ENCODE results near the gene LONP1.

The LONP1 gene

DNA sequence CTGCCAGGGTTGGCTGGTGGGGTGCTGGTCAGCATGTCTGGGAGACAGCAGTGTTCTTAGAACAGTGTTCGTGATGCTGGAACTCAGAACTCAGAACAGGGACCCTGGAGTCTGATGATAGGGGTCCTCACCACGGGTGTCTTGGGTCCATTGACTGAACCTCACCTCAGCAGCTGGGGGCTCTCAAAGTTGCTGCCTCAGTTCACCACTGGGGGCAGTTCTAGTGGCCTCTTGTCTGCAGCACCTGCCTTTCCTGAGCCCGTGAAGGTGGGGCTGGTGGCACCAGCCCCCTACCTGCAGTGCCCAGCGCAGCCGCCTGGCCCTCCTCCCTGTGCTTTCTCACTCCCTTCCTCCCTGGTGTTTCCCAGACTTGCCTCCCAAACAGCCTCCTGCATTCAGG lies 68.6 kb downstream of the LONP1 start:
- Histone ChIP-seq H3K4me1 (ENCODE audit: insufficient read depth, insufficient read length) (no peaks in the 10 kb centered on the region), H3K9ac (ENCODE audit: insufficient read length, low read depth) (no peak overlapping the region), H3K9me3 (ENCODE audit: insufficient read depth, low read length) (no peaks in the 10 kb centered on the region), H3K27me3 (ENCODE audit: insufficient read depth, insufficient read length) (no peaks in the 10 kb centered on the region), H3K4me3 (ENCODE audit: insufficient read length, low read depth) (no peak overlapping the region), H3K36me3 (ENCODE audit: insufficient read depth, insufficient read length, low read length) (peaks cover 92% of the 10 kb centered on the region)
- DNase-seq (ENCODE audit: low read depth, low spot score): no peak
- TF ChIP-seq YY1 (IDR thresholded peaks at IDR 0.05; ENCODE audit: insufficient read depth, insufficient read length) (no peak), ZNF274 (IDR thresholded peaks at IDR 0.05; ENCODE audit: low read depth, low read length) (no peak), SUZ12 (IDR thresholded peaks at IDR 0.05; ENCODE audit: extremely low read depth, insufficient read depth, insufficient read length) (no peak)

DNA sequence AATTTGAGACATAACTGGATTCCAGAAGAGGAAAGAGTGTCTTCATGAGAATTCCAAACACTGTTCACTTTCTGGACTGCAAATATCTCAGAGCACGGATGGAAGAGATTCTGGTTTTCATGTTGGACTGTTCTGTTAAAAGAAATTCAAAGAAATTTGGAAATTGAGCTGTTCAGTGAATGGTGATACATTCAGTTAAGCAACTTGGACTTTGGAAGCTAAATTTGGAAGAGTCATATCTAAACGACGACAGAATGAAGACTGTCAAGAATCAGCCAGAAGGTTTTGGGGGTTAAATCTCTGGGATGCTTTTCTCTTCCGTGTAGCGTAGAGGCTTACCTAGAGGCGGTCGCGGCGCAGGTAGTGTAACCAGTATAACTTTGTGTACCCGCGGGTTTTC lies 71.5 kb downstream of the LONP1 start:
- no peaks in the 10 kb centered on the region for H3K27me3 ChIP-seq (ENCODE audit: insufficient read depth, insufficient read length)
- H3K9ac ChIP-seq (ENCODE audit: insufficient read length, low read depth): no peak overlapping the region
- H3K36me3 ChIP-seq (ENCODE audit: insufficient read depth, insufficient read length, low read length): peaks cover 92% of the 10 kb centered on the region
- no peak for TF ChIP-seq YY1 (IDR thresholded peaks at IDR 0.05; ENCODE audit: insufficient read depth, insufficient read length)
- no peak for TF ChIP-seq SUZ12 (IDR thresholded peaks at IDR 0.05; ENCODE audit: extremely low read depth, insufficient read depth, insufficient read length)
- TF ChIP-seq ZNF274 (IDR thresholded peaks at IDR 0.05; ENCODE audit: low read depth, low read length): no peak
- no peaks in the 10 kb centered on the region for H3K4me1 ChIP-seq (ENCODE audit: insufficient read depth, insufficient read length)
- DNase-seq (ENCODE audit: low read depth, low spot score): no peak
- H3K4me3 ChIP-seq (ENCODE audit: insufficient read length, low read depth): no peak overlapping the region
- H3K9me3 ChIP-seq (ENCODE audit: insufficient read depth, low read length): no peaks in the 10 kb centered on the region

DNA sequence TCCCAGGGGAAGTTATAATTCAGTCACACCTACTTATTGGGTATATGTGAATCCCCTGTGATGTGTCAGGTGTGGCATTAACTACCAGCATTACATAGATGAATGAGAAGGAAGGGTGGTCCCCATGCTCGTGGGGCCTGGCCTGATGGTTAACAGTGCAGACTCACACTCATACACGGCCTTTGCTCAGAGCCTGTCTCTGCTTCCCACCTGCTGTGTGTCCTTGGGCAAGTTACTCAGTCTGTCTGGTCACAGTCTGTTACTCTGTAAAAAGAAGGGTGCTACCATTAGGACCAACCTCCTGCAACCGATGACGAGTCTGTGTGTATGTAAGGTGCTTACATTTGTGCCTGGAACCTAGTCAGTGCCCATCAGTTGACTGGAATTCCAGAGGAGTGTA lies 73.2 kb downstream of the LONP1 start:
- Histone ChIP-seq H3K9me3 (ENCODE audit: insufficient read depth, low read length) (no peaks in the 10 kb centered on the region), H3K4me3 (ENCODE audit: insufficient read length, low read depth) (no peak overlapping the region), H3K36me3 (ENCODE audit: insufficient read depth, insufficient read length, low read length) (peaks cover 92% of the 10 kb centered on the region), H3K9ac (ENCODE audit: insufficient read length, low read depth) (no peak overlapping the region), H3K27me3 (ENCODE audit: insufficient read depth, insufficient read length) (no peaks in the 10 kb centered on the region), H3K4me1 (ENCODE audit: insufficient read depth, insufficient read length) (no peaks in the 10 kb centered on the region)
- TF ChIP-seq YY1 (IDR thresholded peaks at IDR 0.05; ENCODE audit: insufficient read depth, insufficient read length): no peak
- no peak for TF ChIP-seq ZNF274 (IDR thresholded peaks at IDR 0.05; ENCODE audit: low read depth, low read length)
- no peak for TF ChIP-seq SUZ12 (IDR thresholded peaks at IDR 0.05; ENCODE audit: extremely low read depth, insufficient read depth, insufficient read length)
- DNase-seq (ENCODE audit: low read depth, low spot score): no peak

DNA sequence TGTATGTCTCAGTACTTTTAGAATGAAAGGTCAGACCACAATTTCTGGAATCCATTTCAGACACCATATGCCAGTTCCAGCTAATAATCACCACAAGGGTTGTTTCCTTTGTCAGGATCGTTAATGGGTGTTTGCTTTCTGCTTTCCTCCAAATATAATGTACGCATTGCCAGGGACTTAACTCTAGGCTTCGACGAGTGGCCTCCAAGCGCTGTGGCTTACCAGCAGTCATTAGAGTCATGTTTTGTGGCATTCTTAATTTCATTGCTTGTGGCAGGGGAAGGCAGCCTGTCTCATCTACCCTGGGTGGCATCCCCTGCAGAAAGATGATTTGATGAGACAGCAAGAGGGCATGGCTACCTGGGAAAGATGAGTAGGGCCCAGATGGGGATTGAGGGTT lies 74.5 kb downstream of the LONP1 start:
- no peak for DNase-seq (ENCODE audit: low read depth, low spot score)
- H3K36me3 ChIP-seq (ENCODE audit: insufficient read depth, insufficient read length, low read length): peaks cover 86% of the 10 kb centered on the region
- no peak overlapping the region for H3K4me3 ChIP-seq (ENCODE audit: insufficient read length, low read depth)
- H3K27me3 ChIP-seq (ENCODE audit: insufficient read depth, insufficient read length): no peaks in the 10 kb centered on the region
- no peaks in the 10 kb centered on the region for H3K4me1 ChIP-seq (ENCODE audit: insufficient read depth, insufficient read length)
- TF ChIP-seq ZNF274 (IDR thresholded peaks at IDR 0.05; ENCODE audit: low read depth, low read length) (no peak), YY1 (IDR thresholded peaks at IDR 0.05; ENCODE audit: insufficient read depth, insufficient read length) (no peak), SUZ12 (IDR thresholded peaks at IDR 0.05; ENCODE audit: extremely low read depth, insufficient read depth, insufficient read length) (no peak)
- no peak overlapping the region for H3K9ac ChIP-seq (ENCODE audit: insufficient read length, low read depth)
- no peaks in the 10 kb centered on the region for H3K9me3 ChIP-seq (ENCODE audit: insufficient read depth, low read length)

DNA sequence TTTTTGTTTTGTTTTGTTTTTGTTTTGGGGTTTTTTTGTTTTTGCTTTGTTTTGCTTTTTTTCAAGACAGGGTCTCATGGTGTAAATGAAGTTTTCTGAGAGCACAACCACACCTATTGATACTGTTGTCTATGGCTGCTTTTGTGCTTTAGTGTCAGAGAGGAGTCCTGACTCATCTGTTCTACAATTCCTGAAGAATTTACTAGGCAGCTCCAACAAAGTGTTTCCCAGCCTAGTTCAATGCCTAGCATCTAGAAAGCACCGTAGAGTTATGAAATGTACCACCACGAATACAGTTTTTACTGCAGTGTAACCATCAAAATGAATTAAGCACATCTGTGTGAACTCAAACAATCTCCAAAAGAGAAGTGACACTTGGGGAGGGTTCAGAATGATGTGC lies 75.9 kb downstream of the LONP1 start:
- Histone ChIP-seq H3K9me3 (ENCODE audit: insufficient read depth, low read length) (no peaks in the 10 kb centered on the region), H3K9ac (ENCODE audit: insufficient read length, low read depth) (no peak overlapping the region), H3K36me3 (ENCODE audit: insufficient read depth, insufficient read length, low read length) (peaks cover 84% of the 10 kb centered on the region), H3K27me3 (ENCODE audit: insufficient read depth, insufficient read length) (no peaks in the 10 kb centered on the region), H3K4me3 (ENCODE audit: insufficient read length, low read depth) (no peak overlapping the region), H3K4me1 (ENCODE audit: insufficient read depth, insufficient read length) (no peaks in the 10 kb centered on the region)
- no peak for DNase-seq (ENCODE audit: low read depth, low spot score)
- TF ChIP-seq SUZ12 (IDR thresholded peaks at IDR 0.05; ENCODE audit: extremely low read depth, insufficient read depth, insufficient read length): no peak

DNA sequence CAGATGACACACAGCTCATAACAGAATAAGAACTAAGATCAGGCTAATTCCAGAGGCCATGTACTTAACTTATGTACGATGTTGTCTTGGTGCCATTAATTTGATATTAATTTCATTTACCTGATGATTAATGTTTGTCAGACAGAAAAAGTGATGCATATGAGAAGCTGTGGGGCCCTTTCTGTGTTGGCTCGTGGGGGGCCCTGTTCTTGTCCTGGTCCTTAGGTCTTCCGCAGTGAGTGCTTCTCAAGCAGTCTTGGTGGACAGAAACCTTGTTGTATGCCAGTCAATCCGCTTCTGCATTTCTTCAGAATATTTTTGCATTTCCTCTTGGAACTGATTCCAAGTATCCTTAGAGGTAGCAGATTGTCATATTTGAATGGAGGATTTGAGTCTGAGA lies 76.9 kb downstream of the LONP1 start:
- H3K4me1 ChIP-seq (ENCODE audit: insufficient read depth, insufficient read length): no peaks in the 10 kb centered on the region
- no peak overlapping the region for H3K4me3 ChIP-seq (ENCODE audit: insufficient read length, low read depth)
- H3K27me3 ChIP-seq (ENCODE audit: insufficient read depth, insufficient read length): no peaks in the 10 kb centered on the region
- peaks cover 78% of the 10 kb centered on the region for H3K36me3 ChIP-seq (ENCODE audit: insufficient read depth, insufficient read length, low read length)
- no peak for DNase-seq (ENCODE audit: low read depth, low spot score)
- TF ChIP-seq ZNF274 (IDR thresholded peaks at IDR 0.05; ENCODE audit: low read depth, low read length) (no peak), SUZ12 (IDR thresholded peaks at IDR 0.05; ENCODE audit: extremely low read depth, insufficient read depth, insufficient read length) (no peak), YY1 (IDR thresholded peaks at IDR 0.05; ENCODE audit: insufficient read depth, insufficient read length) (no peak)
- H3K9ac ChIP-seq (ENCODE audit: insufficient read length, low read depth): no peak overlapping the region
- no peaks in the 10 kb centered on the region for H3K9me3 ChIP-seq (ENCODE audit: insufficient read depth, low read length)

DNA sequence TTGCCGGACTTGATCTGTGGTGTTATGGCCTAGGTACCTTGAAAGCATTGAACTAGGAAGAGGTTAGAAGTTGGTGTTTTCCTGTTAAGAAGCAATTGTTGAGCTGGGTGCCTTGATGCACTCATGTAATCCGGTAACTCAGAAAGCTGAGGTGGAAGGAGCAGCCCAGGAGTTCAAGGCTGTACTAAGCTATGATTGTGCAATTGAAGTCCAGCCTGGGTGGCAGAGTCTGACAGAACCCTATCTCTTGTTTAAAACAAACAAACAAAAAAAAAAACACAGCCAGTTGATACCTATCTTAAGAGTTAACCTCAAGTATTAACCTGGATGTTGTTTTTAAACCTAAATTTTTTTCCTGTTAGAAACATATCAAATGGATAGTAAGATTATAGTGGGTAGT lies 77.7 kb downstream of the LONP1 start:
- H3K4me1 ChIP-seq (ENCODE audit: insufficient read depth, insufficient read length): no peaks in the 10 kb centered on the region
- H3K9ac ChIP-seq (ENCODE audit: insufficient read length, low read depth): no peak overlapping the region
- H3K4me3 ChIP-seq (ENCODE audit: insufficient read length, low read depth): no peak overlapping the region
- no peaks in the 10 kb centered on the region for H3K9me3 ChIP-seq (ENCODE audit: insufficient read depth, low read length)
- peaks cover 76% of the 10 kb centered on the region for H3K36me3 ChIP-seq (ENCODE audit: insufficient read depth, insufficient read length, low read length)
- no peak for DNase-seq (ENCODE audit: low read depth, low spot score)
- TF ChIP-seq ZNF274 (IDR thresholded peaks at IDR 0.05; ENCODE audit: low read depth, low read length) (no peak), YY1 (IDR thresholded peaks at IDR 0.05; ENCODE audit: insufficient read depth, insufficient read length) (no peak), SUZ12 (IDR thresholded peaks at IDR 0.05; ENCODE audit: extremely low read depth, insufficient read depth, insufficient read length) (no peak)
- no peaks in the 10 kb centered on the region for H3K27me3 ChIP-seq (ENCODE audit: insufficient read depth, insufficient read length)
